Measurements from ENCODE around the gene SART3.
"Not testable (repeated sequence)": the region's sequence is repeated elsewhere in the genome, so short reads cannot be mapped to it uniquely, and the experiment has no call there.

The SART3 gene

DNA sequence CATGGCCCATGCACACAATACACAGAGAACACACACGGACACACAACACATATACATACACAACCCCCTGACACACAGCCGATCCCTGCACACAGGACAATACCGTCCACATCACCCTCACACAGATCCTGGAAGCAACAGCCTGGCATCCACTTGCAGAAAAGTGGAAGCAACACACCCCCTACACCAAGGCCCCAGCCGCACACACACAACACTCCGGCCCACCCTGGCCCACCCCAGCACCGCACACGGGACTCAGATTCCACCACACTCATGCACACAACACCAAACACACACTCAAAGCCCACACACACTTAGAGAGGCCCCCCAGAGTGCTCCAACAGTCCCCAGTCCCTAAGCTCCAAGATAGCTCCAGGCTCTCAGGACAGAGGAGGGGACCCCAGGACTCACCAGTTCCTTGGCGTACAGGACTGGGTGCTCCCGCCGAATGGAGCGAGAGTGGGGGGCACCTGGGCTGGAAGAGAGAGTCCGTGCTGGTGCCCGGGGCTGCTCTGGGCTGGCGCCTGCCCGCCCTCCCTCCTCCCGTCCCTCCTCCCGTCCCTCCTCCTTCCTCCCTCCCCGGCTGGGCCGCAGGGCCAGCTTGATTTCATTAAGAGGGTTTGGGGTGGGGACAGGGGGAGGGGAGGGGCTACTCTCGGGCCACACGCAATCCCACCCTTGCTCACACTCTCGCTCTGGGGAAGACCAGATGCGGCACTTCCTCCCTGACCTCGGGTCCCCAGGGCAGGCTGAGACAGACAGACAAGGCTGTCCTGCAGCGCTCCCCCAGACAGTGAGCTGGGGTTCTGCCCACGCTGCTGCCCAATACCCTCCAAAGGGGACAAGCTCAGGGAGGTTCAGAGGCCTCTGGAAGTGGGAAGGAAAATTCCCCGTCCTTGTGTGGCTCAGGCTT, 36.8 kb upstream of the SART3 start, which contains the start of gene TMEM119:
TMEM119 (minus strand) TSS at position 526 of the 913 bp plus-strand sequence. CDS start 5,701 bp downstream, outside the sequence.
- no peak for DNase-seq (ENCODE audit: low spot score)

DNA sequence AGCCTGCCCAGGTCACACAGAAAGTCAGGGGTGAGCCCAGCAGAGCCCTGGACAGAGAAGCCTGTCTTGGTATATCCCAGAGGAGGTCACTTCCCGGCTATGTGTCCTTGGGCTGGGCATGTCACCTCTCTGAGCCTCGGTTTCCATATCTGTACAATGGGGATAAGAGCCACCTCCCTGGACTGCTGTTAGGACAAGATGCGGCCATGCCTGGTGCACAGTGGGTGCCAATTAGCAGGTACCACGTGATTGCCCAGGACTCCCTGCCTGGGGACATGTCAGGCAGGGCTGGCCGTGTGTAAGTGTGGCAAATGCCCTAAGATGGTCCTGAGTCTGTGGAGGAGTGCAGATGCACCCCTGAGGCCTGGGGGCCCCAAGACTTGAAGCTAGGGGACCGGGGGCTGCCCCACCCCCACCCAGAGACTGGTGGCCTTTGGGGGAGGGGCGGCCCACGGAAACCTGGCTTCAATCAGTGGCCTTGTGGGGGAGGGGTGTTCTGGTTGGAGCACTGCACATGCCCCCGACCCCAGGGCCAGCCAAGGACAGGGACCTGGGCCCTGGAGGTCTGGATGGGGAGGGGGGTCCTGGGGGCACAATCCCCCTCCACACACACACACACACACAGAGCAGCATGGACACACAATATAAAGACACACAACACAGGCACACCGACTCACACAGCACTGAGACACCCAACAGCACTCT, 36.0 kb upstream of the SART3 start:
- DNase-seq (ENCODE audit: low spot score): no peak

DNA sequence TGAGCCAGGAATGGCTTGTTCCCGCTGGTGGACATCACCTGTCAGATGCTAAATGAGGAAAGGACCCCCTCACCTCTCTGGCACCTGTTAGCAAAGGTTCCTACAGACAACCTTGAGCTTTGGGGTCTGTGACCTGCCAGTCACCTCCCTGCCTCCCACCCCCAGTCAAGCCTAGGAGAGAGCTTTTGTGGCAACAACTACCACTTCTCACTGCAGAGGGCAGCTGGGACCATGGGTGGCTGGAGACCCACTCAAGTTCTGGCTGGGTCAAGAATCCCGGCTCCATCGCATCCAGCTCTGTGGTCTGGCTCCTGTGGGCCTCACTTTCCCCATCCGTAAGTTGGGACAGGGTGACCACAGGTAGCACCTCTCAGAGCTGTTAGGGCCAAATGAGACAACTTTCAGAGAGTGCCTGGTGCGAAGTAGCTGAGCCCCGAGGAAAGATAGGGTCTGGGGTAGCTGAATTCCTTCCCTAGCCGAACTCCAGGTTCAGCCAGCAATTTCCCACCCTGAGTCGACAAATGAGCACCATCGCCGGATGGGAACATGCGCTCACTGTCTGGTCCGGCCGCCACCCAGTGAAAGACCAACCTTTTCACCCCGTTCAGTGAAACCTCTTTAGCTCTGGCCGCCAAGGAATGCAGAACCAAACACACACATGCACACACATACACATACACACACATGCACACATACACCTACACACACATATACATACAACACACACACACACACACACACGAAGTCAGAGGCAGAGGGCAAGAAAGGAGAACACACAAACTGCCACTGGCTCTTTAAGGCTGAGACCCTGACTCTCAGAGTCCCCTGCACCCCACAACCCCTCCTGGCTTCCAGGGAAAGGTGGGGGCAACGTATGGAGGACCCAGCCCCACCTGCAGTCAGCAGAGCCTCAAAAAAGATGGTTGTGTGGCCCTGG, 35.0 kb upstream of the SART3 start:
- DNase-seq (ENCODE audit: low spot score): no peak

DNA sequence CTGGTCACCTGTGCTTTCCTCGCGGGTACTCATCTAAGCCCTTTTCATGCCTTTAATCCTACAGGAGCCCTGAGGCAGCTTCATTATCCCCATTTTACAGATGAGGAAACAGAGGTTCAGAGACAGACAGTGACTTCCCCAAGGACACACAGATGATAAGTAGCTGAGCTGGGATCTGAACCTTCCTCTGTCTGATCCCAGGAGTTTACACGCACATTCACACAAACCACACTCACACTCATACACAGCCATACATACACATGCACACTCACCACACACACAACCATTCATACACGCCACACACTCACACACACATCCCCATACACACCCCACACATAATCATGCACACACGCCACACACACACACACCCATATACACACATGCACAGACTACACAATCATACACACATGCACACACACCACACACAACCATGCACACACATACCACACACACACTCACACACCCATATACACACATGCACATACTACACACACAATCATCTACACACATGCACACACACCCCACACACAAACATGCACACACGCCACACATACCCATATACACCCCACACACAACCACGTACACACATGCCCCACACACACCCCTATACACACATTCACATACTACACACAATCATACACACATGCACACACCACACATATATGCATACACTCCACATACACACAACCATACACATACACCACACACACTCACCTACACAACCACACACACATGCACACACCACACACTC, 34.2 kb upstream of the SART3 start:
- DNase-seq (ENCODE audit: low spot score): no peak

DNA sequence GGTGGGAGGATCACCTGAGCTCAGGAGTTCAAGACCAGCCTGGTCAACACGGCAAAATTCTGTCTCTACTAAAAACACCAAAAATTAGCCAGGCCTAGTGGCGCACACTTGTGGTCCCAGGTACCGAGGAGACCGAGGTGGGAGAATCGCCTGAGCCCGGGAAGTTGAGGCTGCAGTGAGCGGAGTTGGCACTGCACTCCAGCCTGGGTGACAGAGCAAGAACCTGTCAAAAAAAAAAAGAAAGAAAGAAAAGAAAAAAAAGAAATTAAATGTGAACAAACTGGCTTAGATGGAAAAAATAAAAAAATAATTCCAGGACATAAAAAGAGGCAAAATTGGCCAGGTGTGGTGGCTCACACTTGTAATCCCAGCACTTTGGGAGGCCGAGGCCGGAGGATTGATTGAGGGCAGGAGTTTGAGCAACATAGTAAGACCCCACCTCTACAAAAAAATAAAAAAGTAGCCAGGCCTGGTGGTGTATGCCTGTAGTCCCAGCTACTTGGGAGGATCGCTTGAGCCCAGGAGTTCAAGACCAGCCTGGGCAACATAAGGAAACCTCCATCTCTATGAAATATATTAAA, 33.4 kb upstream of the SART3 start:
- DNase-seq (ENCODE audit: low spot score): no peak

DNA sequence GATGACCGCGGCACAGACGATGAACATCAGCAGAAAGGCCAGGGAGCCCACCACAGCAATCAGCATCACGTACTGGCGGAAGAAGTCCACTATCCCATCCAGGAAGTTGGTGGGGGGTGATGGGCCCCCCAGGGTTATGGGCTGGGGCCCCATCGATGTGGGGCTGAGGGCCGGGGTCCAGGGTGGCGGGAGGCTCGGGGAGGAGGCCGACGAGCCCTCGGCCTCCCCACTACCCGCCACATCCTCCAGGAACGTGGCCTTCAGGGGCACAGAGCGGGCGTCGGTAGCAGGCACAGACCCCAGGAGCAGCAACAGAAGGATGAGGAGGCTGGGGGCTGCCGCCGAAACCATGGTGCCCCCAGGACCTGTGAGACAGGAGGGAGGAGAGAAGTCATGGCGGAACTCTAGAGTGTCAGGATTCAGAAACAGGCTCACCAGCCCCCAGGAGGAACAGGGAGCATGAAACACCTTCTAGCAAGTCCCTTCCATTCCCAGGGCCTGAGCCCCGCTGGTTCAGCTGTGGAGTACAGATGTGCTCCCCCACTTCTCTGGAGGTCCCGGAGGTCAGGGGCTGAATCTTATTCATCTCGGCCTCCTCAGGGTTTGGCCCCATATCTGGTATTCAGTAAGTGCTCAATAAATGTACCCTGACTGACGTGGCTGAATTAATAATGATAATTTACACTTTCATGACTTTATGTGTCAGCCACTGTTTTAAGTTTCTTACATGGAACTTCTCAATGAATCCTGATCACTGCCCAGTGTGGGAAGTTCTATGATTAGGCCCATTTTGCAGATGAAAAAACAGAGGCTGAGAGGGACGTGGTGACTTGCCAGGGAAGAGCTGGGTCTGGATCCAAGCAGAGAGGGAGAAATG, 31.3 kb upstream of the SART3 start:
- DNase-seq (ENCODE audit: low spot score): no peak

DNA sequence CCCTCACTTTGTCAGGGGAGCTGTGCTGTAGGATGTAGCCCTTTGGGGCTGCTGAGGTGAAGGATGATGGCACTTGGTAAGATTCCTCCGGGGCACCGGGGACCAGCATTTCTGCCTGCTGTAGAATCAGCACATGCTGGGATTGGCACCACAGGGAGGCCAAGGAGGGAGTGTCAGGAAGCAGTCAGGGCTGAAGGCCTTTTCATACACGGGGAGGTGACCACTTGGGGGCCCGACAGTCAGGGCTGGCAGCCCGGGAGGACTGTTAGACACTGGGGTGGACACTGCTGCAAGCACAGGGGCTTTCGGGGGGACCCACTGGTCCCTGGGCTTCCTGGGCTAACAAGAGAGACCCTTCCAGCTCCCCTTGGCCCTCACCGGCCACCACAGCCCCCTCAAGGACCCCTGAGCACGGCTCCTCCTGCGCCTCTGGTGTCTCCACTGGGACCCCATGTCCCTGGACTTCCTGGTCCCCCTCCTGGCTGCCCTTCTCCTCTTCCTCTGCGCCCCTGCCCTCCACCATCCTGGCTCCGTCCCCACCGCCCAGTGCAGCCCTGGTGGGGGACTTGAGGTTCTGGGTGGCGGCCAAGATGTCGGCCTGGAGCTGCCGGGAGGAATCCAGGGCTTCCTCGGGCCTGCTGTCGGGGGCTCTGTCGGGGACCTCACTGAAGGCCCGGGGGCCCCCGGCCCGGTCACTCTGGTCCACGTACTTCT, 30.5 kb upstream of the SART3 start:
- DNase-seq (ENCODE audit: low spot score): no peak

DNA sequence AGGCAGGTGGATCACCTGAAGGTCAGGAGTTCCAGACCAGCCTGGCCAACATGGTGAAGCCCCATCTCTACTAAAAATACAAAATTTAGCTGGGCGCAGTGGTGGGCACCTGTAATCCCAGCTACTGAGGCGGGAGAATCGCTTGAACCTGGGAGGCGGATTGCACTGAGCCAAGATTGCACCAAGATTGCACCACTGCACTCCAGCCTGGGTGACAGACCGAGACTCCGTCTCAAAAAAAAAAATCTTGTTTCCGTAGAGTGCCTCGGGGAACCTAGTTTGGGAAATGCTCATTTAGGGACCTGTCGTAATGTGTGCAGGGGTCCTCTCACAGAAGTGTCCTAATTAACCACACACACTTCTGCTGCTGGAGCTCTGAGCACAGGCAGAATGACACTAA, 29.5 kb upstream of the SART3 start:
- not testable (repeated sequence) for DNase-seq (ENCODE audit: low spot score)

DNA sequence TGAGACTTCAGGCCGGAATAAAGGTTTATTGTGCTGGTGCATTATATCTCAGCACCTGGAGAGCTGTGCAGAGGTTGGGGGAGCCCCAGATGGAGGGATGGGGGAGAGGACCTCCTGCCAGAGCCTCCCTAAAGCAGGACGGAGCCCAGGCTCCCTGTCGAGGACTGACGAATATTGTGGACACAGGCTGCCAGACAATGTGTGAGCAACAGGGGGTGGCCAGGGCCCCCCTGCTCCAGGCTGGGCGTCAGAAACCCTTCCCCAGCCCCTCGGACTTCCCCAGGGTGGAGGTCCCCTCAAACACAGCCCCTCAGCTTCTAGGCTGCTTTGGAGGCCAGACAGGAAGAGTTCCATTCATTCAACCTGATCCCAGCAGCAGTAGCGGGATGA, 28.9 kb upstream of the SART3 start:
- DNase-seq (ENCODE audit: low spot score): no peak

DNA sequence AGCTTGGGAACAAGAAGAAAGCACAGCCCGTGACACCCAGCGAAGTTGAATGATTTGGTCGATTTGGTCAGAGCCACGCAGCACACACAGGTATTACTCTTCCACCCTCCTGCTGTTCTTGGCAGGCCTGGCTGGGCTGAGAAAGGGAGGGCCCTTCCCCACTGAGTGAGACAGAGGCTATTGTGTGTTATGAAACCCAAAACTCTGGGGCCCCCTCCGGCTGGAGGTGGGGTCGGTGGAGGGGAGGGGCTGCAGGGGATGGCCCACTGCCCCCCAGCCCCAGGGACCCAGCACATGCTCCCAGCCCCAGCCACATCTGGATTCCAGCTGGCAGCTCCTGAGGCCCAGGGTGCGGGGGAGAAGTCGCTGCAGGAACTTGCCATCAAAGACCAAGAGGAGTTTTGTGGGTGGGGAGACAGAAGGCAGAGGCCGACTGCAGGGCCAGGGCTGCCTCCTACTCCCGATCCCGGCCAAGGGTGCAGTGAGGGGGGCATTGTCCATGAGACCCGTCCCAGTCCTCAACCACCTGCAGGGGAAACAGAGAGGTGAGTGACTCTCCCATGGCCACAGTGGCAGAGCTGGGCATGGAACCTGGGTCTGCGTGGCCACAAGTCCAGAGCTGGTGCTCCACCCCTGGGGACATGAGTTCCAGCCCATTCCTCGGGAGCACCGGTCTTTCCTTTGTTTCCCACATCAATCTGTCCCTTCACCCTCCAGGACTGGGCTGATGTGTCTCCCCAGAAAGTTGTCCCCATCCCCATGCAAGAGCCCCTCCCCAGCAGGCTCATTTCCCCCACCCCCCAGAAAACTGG, 28.3 kb upstream of the SART3 start:
- no peak for DNase-seq (ENCODE audit: low spot score)

DNA sequence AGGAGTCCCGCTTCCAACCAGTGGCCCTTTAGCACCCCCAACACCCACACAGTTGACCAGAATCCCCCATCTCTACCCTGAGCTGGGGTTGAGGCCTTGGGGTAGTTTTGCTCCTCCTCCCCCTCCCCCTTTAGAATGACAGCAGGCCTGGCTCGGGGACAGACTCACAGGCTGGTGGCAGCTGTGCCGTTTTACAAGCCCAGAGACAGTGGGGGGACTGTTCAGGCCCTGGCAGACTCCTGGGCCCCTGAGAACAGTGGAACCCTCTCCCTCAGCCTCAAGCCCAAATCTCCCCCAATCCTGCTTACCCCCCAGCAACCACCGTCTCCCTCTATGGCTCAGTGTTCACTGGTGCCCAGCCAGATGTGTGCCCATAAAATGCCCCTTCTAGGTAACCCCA, 26.9 kb upstream of the SART3 start:
- no peak for DNase-seq (ENCODE audit: low spot score)

DNA sequence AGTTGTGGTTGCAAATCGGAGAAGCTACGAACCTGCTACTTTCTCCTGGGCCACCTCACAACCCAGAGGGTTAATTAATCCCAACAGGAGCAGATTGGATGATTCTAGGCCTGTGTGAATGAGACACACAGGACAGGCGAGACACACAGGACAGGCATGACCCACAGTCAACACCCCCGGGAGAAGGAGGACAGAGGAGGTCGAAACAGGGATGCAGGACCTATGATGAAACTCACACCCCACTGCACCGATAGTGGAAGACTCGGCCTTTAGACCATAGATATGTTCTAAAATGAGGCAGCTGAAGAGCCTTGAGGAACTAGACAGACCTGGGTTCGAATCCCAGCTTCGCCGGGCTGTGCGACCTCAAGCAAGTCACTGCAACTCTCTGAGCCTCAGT, 25.3 kb upstream of the SART3 start:
- DNase-seq (ENCODE audit: low spot score): no peak

DNA sequence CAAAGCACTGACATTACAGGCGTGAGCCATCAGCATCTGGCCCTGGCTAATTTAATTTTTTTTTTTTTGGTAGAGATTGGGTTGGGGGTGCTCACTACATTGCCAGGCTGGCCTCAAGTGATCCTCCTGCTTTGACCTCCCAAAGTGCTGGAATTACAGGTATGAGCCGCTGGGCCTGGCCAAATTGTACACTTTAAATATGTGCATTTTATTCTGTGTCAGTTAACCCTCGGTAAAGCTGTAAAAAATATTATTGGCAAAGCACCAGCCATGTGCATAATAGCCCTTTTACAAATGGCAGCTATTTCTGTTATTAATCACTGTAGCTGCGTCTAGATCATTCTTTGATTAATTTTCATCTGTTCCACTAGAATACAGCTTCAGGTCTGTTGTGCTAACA, 24.9 kb upstream of the SART3 start:
- DNase-seq (ENCODE audit: low spot score): no peak

DNA sequence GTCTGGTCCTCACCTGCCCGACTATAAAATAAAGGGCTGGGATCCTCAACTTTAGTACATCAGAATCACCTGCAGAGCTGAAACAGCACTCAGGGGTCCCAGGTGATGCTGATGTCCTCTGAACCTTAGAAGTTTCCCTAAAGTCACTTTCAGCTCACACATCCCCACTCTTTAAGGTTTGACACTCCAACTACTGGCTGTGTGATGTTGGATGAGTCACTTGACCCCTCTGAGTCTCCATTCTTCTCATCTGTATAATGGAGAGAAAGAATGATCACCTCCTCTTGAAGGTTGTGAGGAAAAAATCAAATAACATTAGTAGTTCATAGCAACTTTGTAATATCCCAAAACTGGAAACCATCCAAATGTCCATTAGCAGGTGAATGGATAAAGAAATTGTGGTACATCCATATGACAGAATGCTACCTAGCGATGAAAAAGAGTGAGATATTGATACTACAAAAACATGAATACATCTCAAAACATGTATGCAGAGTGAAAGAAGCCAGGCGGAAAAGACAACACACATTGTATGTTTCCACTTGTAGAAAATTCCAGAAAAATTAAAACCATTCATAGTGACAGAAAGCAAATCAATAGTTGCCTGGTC, 23.6 kb upstream of the SART3 start:
- no peak for DNase-seq (ENCODE audit: low spot score)

DNA sequence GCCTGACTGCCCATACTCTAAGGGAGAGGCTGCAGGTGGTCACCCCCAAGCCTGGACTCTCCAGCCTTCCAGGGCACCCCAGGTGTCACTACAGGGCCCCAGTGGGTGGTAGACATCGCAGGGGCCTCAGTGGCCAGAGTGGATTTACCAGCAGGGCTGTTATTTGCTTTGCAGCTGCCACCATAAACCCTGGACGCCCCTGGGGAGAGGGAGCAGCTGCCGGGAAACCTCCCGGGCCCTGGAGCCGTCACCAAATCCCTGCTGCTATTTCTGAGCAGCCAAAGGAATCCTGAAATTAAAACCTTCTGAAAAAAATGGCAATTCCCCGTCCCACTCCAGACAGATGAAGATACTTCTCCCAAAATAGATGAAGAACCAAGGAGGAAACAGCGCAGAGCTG, 23.0 kb upstream of the SART3 start:
- DNase-seq (ENCODE audit: low spot score): no peak

DNA sequence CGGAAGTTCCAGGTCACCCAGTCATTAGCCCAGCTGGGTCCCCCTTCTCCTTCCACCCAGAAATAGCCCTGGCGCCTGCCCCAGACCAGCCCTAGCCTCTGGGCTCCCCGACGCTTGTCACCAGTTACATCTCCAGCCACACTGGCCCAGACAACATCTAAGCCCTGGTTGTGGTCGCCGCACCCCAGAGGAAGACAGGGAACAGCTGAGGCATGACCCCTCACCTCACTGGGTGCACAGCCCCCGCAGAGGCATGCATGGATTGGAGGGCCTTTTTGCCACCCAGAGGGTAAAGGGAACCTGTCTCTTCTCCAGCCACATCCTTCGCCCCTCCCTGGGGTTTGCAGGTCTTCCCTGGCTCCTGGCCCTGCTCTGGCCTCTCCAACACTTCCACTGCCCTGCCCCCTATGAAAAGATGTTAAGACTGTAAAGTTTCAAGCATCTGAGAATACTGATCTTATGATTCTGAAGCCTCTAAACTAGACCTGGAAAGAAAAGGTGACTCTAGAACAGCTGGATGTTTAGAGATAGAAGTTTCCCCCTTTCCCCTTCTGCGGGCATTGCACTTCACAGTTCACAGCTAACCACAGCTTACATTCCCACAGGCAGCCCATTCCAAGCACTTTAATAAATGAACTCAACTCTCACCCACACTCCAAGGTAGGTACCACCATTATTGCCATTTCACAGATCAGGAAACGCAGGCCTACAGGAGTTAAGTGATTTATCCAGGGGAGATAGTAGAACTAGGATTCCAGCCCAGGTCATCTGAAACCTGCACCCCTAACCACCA, 22.2 kb upstream of the SART3 start:
- DNase-seq (ENCODE audit: low spot score): no peak

DNA sequence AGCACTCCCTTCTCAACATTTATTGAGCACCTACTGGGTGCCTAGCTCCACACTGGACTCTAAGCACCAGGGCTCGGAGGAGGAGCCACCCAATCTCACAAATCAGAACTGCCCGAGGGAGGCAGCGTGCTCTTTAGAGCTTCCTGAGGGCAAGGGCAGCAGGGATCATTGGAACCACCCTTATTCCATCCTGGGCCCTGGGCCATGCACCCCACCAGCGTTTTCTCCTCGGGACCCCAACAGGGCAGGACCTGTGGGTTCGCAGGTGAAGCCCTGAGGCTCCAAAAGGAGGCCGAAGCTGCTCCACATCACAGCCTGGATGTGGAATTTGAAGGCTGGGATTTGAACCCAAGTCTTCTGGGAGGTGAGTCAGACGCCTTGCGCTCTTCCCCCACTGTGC, 21.5 kb upstream of the SART3 start:
- DNase-seq (ENCODE audit: low spot score): no peak
